HEK293 (cell line): ENCODE results near the gene DHRS4L2.

Experiments used
- CTCF ChIA-PET: fragments of 350-600 bp; formaldehyde crosslinking; extraction: SDS; loops from one replicate; lab custom pipeline; 2021; ENCODE audit warnings: antibody characterized with exemption; lab: Yijun Ruan, JAX
- POLR2A ChIA-PET: fragments of 300-600 bp; formaldehyde crosslinking; extraction: SDS; loops from one replicate; lab custom pipeline; 2020; ENCODE audit warnings: antibody characterized with exemption, inconsistent platforms; lab: Yijun Ruan, JAX
- H3K27ac ChIP-seq: fragments of 200-500 bp; sonication (Bioruptor generic); 2 replicates; pipeline ENCODE4 v1.5.1; 2014; ENCODE audit warnings: low read depth, low read length, control low read depth, inconsistent platforms; ENCODE audit errors: extremely low read depth
- H3K36me3 ChIP-seq, 2 experiments: fragments of 200-500 bp in 1 of 2; sonication (Bioruptor generic) in 1 of 2; 1 replicate in 1 of 2; 2 replicates in 1 of 2; pipeline ENCODE4 v1.5.1; 2014 to 2017; ENCODE audit warnings: inconsistent platforms in 2 of 2, low read length in 2 of 2; ENCODE audit not compliant: control insufficient read depth in 2 of 2, insufficient read depth in 1 of 2
- H3K4me1 ChIP-seq: fragments of 200-500 bp; sonication (Bioruptor generic); 2 replicates; pipeline ENCODE4 v1.5.1; 2014; ENCODE audit warnings: mild to moderate bottlenecking, low read length, inconsistent platforms; ENCODE audit not compliant: control insufficient read depth, insufficient read depth
- H3K4me3 ChIP-seq: 2 replicates; pipeline ENCODE4 v1.5.1; 2011; ENCODE audit warnings: low read depth, mild to moderate bottlenecking, control low read depth, low read length, moderate library complexity
- H3K9me3 ChIP-seq: fragments of 200-500 bp; sonication (Bioruptor generic); 2 replicates; pipeline ENCODE4 v1.5.1; 2014; ENCODE audit warnings: low read depth, low read length, inconsistent platforms; ENCODE audit not compliant: control insufficient read depth, insufficient read depth
- CTCF ChIP-seq: fragments of 450-650 bp; formaldehyde crosslinking; IDR thresholded peaks from 2 replicates; pipeline ENCODE4 v1.5.1; 2016; ENCODE audit warnings: missing biosample characterization, missing genetic modification characterization
- EGR2 ChIP-seq: fragments of 450-650 bp; formaldehyde crosslinking; IDR thresholded peaks from 2 replicates; pipeline ENCODE4 v1.5.1; 2016; ENCODE audit warnings: low read depth, missing biosample characterization, missing genetic modification characterization
- GLI2 ChIP-seq: fragments of 450-650 bp; formaldehyde crosslinking; IDR thresholded peaks from 2 replicates; pipeline ENCODE4; 2017; ENCODE audit warnings: missing biosample characterization, missing genetic modification characterization, low read depth, borderline replicate concordance
- KLF16 ChIP-seq: fragments of 450-650 bp; formaldehyde crosslinking; IDR thresholded peaks from 2 replicates; pipeline ENCODE4 v1.5.1; 2017; ENCODE audit warnings: missing biosample characterization, missing genetic modification characterization
- KLF9 ChIP-seq: fragments of 450-650 bp; formaldehyde crosslinking; IDR thresholded peaks from 2 replicates; pipeline ENCODE4 v1.5.1; 2016; ENCODE audit warnings: missing biosample characterization, missing genetic modification characterization, low read depth
- MZF1 ChIP-seq: fragments of 450-650 bp; formaldehyde crosslinking; IDR thresholded peaks from 2 replicates; pipeline ENCODE4 v1.5.1; 2017; ENCODE audit warnings: missing biosample characterization, missing genetic modification characterization, borderline replicate concordance
- PATZ1 ChIP-seq: fragments of 450-650 bp; formaldehyde crosslinking; IDR thresholded peaks from 2 replicates; pipeline ENCODE4 v1.5.1; 2016; ENCODE audit warnings: missing biosample characterization, missing genetic modification characterization
- PBX3 ChIP-seq: sonication (generic); formaldehyde crosslinking; IDR thresholded peaks from 2 replicates; pipeline ENCODE4 v1.8.1; 2022; ENCODE audit warnings: mild to moderate bottlenecking, moderate library complexity, missing genetic modification reagents
- PRDM4 ChIP-seq: fragments of 450-650 bp; formaldehyde crosslinking; IDR thresholded peaks from 2 replicates; pipeline ENCODE4 v1.5.1; 2017; ENCODE audit warnings: missing biosample characterization, missing genetic modification characterization
- ZBTB20 ChIP-seq: fragments of 450-650 bp; formaldehyde crosslinking; IDR thresholded peaks from 2 replicates; pipeline ENCODE4 v1.5.1; 2016; ENCODE audit warnings: missing biosample characterization, missing genetic modification characterization
- ZFHX2 ChIP-seq: fragments of 450-650 bp; formaldehyde crosslinking; conservative IDR thresholded peaks from 2 replicates; pipeline ENCODE4 v1.5.1; 2016; ENCODE audit warnings: missing biosample characterization, missing genetic modification characterization
- ZNF19 ChIP-seq: fragments of 450-650 bp; formaldehyde crosslinking; IDR thresholded peaks from 2 replicates; pipeline ENCODE4; 2016; ENCODE audit warnings: missing biosample characterization, missing genetic modification characterization, low read depth
- ZNF24 ChIP-seq: fragments of 450-650 bp; formaldehyde crosslinking; IDR thresholded peaks from 2 replicates; pipeline ENCODE4 v1.5.1; 2016; ENCODE audit warnings: missing biosample characterization, missing genetic modification characterization
- ZNF248 ChIP-seq: fragments of 450-650 bp; formaldehyde crosslinking; IDR thresholded peaks from 2 replicates; pipeline ENCODE4 v1.5.1; 2017; ENCODE audit warnings: missing biosample characterization, missing genetic modification characterization
- ZNF629 ChIP-seq: fragments of 450-650 bp; formaldehyde crosslinking; IDR thresholded peaks from 2 replicates; pipeline ENCODE4 v1.5.1; 2017; ENCODE audit warnings: missing biosample characterization, missing genetic modification characterization
- ZSCAN4 ChIP-seq: fragments of 450-650 bp; formaldehyde crosslinking; IDR thresholded peaks from 2 replicates; pipeline ENCODE4 v1.5.1; 2017; ENCODE audit warnings: missing biosample characterization, missing genetic modification characterization
- TF ChIP-seq, protein P1 (sequence below): fragments of 450-650 bp; formaldehyde crosslinking; optimal IDR thresholded peaks from 2 replicates; pipeline ENCODE3; 2016; ENCODE audit warnings: missing biosample characterization, mild to moderate bottlenecking, missing genetic modification characterization

The DHRS4L2 gene

DNA sequence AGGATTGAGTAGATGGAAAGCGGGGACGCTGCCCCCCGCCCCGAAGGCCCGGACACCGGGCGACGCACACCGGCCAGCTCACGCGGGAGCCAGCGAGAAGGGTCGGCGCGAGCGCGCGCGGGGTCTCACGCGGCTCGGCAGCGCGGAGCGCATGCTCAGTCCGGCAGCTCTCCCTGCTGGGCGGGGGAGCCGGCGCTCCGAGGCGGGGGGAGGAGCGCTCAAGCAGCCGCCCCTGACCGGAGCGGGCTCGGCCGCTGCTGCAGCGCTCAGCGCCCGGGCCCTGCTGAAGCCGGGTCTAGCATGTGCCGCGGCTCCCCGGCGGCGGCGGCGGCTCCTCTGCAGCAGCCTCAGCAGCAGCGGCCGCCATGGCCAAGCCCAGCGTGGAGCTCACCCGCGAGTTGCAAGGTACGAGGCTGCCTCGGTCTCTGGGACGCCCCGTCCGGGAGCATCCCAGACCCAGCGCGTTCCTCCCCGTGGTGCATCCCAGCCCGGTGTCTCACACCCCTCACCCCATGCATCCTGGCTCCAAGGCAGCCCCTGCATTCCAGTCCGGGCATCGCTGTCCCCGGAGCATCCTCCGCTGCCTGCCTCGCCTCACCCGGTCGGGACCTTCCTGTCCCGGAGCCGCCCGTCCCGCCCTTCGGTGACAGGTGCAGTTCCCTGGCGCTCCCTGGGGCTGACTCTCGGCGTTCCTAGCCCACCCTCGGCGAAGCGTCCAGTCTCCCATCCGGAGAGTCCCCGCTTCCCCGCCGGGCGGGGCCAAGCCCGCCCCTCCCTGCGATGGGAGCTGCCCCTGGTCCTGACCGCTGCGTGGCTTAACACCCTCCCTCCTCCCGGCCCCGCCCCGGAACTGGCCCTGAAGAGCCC lies 63.3 kb downstream of the DHRS4L2 start, which contains the start of gene CARMIL3 (continued):
- TF ChIP-seq CTCF (tag by site-specific recombination) (0 out of 2 replicates have a peak, but pooled peaks have one; percentile 12), PATZ1 (tag by site-specific recombination) (peak; percentile 86), MZF1 (tag by site-specific recombination) (no peak)

DNA sequence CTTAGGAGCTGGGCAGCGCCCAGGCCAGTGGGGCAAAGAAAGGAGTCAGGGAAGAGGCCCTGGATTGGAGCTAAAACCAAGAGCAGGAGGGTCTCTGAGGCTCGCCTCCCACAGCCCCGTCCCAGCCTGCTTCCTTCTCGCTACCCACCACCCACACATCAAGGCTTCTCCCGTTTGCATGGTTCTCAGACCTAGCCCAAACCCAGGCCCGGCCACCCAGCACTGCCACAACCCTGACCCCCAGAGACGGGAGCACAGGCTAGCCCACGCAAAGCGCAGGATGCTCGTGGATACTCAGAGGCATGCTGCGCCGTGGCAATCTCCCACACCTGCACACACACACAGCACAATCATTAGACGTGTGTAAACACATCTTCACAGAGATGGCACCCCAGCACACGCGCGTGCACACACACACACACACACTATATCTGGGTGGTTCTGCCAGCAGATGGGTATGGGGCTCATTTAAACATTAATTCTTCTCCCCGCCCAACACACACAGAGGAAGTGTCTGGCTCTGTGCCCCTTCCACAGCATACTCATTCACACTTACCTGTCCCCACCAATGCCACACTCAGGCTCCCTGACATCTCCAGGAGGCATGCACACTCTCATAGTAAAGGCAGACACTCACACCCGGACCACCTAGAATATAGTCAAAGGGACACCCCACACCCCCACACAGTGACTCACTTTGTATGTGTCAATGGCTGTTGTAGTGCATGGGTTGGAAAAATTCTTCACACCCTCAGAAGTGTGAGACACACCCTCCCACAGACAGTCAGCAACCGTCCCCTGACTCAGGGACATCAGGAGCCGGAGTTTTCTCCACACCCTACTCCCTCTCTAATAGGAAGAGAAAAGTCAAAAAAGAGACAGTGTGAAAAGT lies 64.2 kb downstream of the DHRS4L2 start:
- CTCF ChIA-PET: interaction anchor here (0.6 to 3.2 kb wide), 6 partner anchors 18 to 161 kb away, joined by 3 to 12 read pairs (median 4); partner anchors contain the start of gene CHMP4A
- no peaks in the 10 kb centered on the region for H3K4me1 ChIP-seq
- no peaks in the 10 kb centered on the region for H3K9me3 ChIP-seq
- POLR2A ChIA-PET: interaction anchor here (0.8 to 1.7 kb wide), 5 partner anchors 30 to 218 kb away, joined by 3 to 12 read pairs (median 4); partner anchors contain the start of genes PCK2, RABGGTA and TINF2
- no peak for TF ChIP-seq PBX3 (CRISPR knock-in tag)
- no peak for TF ChIP-seq ZNF19 (tag by site-specific recombination)
- no peak for TF ChIP-seq KLF16 (tag by site-specific recombination)
- 0 out of 2 replicates have a peak, but pooled peaks have one; percentile 0 for TF ChIP-seq ZNF629 (tag by site-specific recombination)
- no peak for TF ChIP-seq GLI2
- peak; percentile 69; the same call in 1 of the 2 replicates for TF ChIP-seq EGR2
- 0 out of 2 replicates have a peak, but pooled peaks have one; percentile 14 for TF ChIP-seq ZSCAN4 (tag by site-specific recombination)
- TF ChIP-seq ZFHX2 (tag by site-specific recombination): peak; percentile 59
- H3K27ac ChIP-seq: no peak overlapping the region
- no peaks in the 10 kb centered on the region for H3K36me3 ChIP-seq
- H3K4me3 ChIP-seq: no peak overlapping the region

DNA sequence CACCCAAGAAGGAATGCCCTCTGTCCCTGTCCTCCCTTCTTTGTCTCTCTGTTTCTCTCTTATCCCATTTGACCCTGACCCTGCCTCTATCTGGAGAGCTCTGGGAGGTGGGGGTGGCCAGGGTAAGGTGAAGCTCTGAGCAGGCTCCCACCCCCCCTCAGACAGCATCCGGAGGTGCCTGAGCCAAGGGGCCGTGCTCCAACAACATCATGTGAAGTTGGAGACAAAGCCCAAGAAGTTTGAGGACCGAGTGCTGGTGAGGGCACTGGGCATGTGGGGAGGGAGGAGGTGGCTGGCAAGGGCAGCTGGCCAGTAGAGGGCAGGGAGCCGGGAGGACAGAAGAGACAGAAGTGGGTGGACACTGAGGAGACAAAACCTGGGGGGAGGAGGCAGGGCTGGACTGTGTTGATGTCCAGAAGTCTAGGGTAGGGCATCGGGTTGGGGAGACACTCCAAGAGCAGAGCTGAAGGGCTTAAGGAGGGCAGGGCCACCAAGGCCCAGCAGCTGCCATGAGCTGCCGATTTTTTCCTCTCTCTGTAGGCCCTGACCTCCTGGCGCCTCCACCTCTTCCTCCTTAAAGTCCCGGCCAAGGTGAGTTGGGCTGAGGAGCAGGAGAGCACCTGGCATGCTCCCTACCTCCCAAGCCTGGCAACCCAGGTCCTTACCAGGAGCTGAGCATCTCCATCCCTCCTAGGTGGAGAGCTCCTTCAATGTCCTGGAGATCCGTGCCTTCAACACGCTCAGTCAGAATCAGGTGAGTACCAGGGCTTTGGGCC lies 65.0 kb downstream of the DHRS4L2 start:
- ChIA-PET POLR2A (no interaction called here), CTCF (interaction anchor here (0.6 to 3.2 kb wide), 8 partner anchors 37 to 254 kb away, joined by 3 to 12 read pairs (median 4); partner anchors contain the start of genes CIDEB and IRF9)
- TF ChIP-seq ZNF19 (tag by site-specific recombination): no peak
- TF ChIP-seq PRDM4 (tag by site-specific recombination): no peak
- TF ChIP-seq ZNF24: no peak
- TF ChIP-seq KLF9 (tag by site-specific recombination): no peak
- TF ChIP-seq, protein P1, sequence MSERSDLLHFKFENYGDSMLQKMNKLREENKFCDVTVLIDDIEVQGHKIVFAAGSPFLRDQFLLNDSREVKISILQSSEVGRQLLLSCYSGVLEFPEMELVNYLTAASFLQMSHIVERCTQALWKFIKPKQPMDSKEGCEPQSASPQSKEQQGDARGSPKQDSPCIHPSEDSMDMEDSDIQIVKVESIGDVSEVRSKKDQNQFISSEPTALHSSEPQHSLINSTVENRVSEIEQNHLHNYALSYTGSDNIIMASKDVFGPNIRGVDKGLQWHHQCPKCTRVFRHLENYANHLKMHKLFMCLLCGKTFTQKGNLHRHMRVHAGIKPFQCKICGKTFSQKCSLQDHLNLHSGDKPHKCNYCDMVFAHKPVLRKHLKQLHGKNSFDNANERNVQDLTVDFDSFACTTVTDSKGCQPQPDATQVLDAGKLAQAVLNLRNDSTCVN (tag by site-specific recombination): no peak
- TF ChIP-seq ZNF248 (tag by site-specific recombination): no peak
- no peak for TF ChIP-seq ZBTB20 (tag by site-specific recombination)
- H3K4me1 ChIP-seq: no peaks in the 10 kb centered on the region
- no peaks in the 10 kb centered on the region for H3K36me3 ChIP-seq
- H3K9me3 ChIP-seq: no peaks in the 10 kb centered on the region
- no peak overlapping the region for H3K27ac ChIP-seq
- H3K4me3 ChIP-seq: no peak overlapping the region
